Ishikawa (cell line): Measurements from ENCODE around the gene SLC17A9.

Experiments used
- CEBPB ChIP-seq: IDR thresholded peaks from 2 replicates; pipeline ENCODE4 v1.6.1; 2012
- EGR1 ChIP-seq: IDR thresholded peaks from 2 replicates; pipeline ENCODE4 v1.6.1; 2012
- EP300 ChIP-seq: IDR thresholded peaks from 2 replicates; pipeline ENCODE4 v1.6.1; 2012; ENCODE audit warnings: borderline replicate concordance
- NFIC ChIP-seq: IDR thresholded peaks from 2 replicates; pipeline ENCODE4 v1.6.1; 2012
- TAF1 ChIP-seq: IDR thresholded peaks from 2 replicates; pipeline ENCODE4 v1.6.1; 2012; ENCODE audit warnings: low read depth, mild to moderate bottlenecking
- TCF12 ChIP-seq: IDR thresholded peaks from 2 replicates; pipeline ENCODE4 v1.6.1; 2012; ENCODE audit warnings: low read depth
- TEAD4 ChIP-seq: IDR thresholded peaks from 2 replicates; pipeline ENCODE4 v1.6.1; 2012
- YY1 ChIP-seq: IDR thresholded peaks from 2 replicates; pipeline ENCODE4 v1.6.1; 2012; ENCODE audit warnings: low read depth
- ZBTB7A ChIP-seq: IDR thresholded peaks from 2 replicates; pipeline ENCODE4 v1.6.1; 2012; ENCODE audit warnings: low read depth
- TF ChIP-seq, protein P1 (sequence below): IDR thresholded peaks from 2 replicates; pipeline ENCODE4 v1.6.1; 2012

DNA sequence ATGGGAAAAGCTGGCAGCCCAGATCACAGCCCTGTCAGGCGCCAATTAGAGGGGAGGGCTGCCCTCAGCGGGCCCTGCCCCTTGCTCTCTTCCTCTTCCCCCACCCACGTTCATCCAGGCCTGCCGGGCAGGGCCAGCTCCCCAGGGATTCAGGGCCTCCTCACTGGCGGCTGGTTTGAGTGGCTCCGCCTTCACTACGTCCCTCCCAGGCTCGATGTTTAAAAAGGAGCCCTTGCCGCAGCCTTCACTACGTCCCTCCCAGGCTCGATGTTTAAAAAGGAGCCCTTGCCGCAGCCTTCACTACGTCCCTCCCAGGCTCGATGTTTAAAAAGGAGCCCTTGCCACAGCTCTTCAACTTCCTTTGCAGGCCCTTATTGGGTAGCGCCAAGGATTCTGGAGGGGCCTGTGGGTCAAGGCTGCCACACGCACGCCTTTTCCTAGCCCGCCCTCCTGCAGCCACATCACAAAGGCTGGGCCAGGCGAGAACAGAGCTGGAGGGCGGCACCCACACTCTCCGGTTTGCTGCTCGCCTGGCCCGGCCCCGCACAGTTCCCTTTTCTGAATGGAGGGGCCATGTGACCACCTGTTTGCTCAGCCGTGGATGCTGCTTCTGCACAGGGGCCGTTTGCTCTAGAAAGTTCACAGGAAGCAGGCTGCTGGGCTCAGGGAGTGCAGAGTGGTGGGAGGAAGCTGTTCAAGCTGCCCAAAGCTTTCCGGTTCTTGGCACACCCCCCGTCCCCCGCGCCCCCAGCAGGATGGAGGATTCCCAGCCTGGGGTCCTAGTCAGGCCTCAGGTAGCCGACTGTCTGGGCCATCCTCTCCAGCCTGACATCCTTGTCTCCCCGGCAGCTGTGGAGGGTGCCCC lies 1.6 kb downstream of the SLC17A9 start:
- TF ChIP-seq EGR1: no peak
- TF ChIP-seq TEAD4: no peak
- TF ChIP-seq TAF1: no peak
- no peak for TF ChIP-seq YY1
- no peak for TF ChIP-seq CEBPB
- no peak for TF ChIP-seq NFIC
- TF ChIP-seq EP300: no peak
- peak; percentile 52; the same call in 1 of the 2 replicates for TF ChIP-seq ZBTB7A
- TF ChIP-seq, protein P1, sequence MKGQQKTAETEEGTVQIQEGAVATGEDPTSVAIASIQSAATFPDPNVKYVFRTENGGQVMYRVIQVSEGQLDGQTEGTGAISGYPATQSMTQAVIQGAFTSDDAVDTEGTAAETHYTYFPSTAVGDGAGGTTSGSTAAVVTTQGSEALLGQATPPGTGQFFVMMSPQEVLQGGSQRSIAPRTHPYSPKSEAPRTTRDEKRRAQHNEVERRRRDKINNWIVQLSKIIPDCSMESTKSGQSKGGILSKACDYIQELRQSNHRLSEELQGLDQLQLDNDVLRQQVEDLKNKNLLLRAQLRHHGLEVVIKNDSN: peak; percentile 87
- TF ChIP-seq TCF12: no peak
